K562 (cell line): ENCODE data around the gene DIPK1A. TPM values are rescaled to one million over a fixed set of nuclear protein-coding genes. Genes with fewer than 3 reads are reported as not detected.

ENCODE experiments used
- CGGBP1 ChIP-seq: fragments of 250-450 bp; sonication (Bioruptor Pico); IDR thresholded peaks from 2 replicates; pipeline ENCODE4 v1.9.0; 2021; ENCODE audit warnings: mild to moderate bottlenecking
- HDAC1 ChIP-seq, 2 experiments: fragments of 450-650 bp; IDR thresholded peaks; 2 replicates each; pipeline ENCODE4 v1.6.1; 2016 to 2017; ENCODE audit warnings: inconsistent platforms in 1 of 2, mild to moderate bottlenecking in 1 of 2, moderate library complexity in 1 of 2
- MAX ChIP-seq: sonication (generic); formaldehyde crosslinking; IDR thresholded peaks from 2 replicates; pipeline ENCODE4 v1.9.0; 2022; ENCODE audit warnings: mild to moderate bottlenecking, missing genetic modification reagents
- MEF2A ChIP-seq: IDR thresholded peaks from 2 replicates; pipeline ENCODE4 v1.6.1; 2011; ENCODE audit warnings: low read depth, mild to moderate bottlenecking, low read length, moderate library complexity; ENCODE audit not compliant: control insufficient read depth
- MYC ChIP-seq, 2 experiments: fragments of 250-450 bp in 1 of 2; sonication (Bioruptor Pico) in 1 of 2; IDR thresholded peaks; 2 replicates each; pipeline versions ENCODE4 v1.5.1 to v1.6.1; 2012 to 2021; ENCODE audit warnings: low read depth in 2 of 2, borderline replicate concordance in 1 of 2, improper control_type of control experiment in 1 of 2, low read length in 1 of 2, mild to moderate bottlenecking in 1 of 2, moderate library complexity in 1 of 2
- NFE2 ChIP-seq: IDR thresholded peaks from 2 replicates; pipeline ENCODE4 v1.6.1; 2014; ENCODE audit warnings: antibody characterized with exemption, low read depth
- PHF21A ChIP-seq: fragments of 450-650 bp; IDR thresholded peaks from 2 replicates; pipeline ENCODE4 v1.6.1; 2017; ENCODE audit warnings: low read depth, borderline replicate concordance
- SMARCA4 ChIP-seq: fragments of 450-650 bp; IDR thresholded peaks from 2 replicates; pipeline ENCODE4 v1.6.1; 2016
- SP1 ChIP-seq: sonication (generic); formaldehyde crosslinking; IDR thresholded peaks from 2 replicates; pipeline ENCODE4 v1.8.1; 2022; ENCODE audit warnings: mild to moderate bottlenecking, missing genetic modification reagents
- TAL1 ChIP-seq: fragments of 450-650 bp; IDR thresholded peaks from 2 replicates; pipeline ENCODE4 v1.6.1; 2016; ENCODE audit warnings: mild to moderate bottlenecking
- TRIM24 ChIP-seq, 2 experiments: fragments of 450-650 bp; IDR thresholded peaks; 2 replicates each; pipeline ENCODE4 v1.6.1; 2016
- polyA plus RNA-seq, 8 experiments: library from polyadenylated mRNA; depleted of rRNA in 4 of 8; stranded (reverse) in 5 of 8; unstranded in 3 of 8; fragments of >200 nt; fragmentation: Nextera tagmentation in 2 of 8; fragmentation: Illumina TruSeq in 1 of 8; extraction: Ambion mirVana in 2 of 8; extraction: Trizol in 1 of 8; gene quantifications; 2 replicates each; pipeline versions ENCODE4 v1.2.1 to v1.2.3, GENCODE V29; 2011 to 2014; ENCODE audit warnings: inconsistent platforms in 1 of 8, missing spikeins in 1 of 8
- total RNA-seq, 7 experiments: library from RNA; depleted of rRNA in 6 of 7; stranded (reverse); fragments of >200 nt in 6 of 7; fragmentation: Illumina TruSeq in 2 of 7; extraction: Trizol in 2 of 7; gene quantifications; 2 replicates each; pipeline versions ENCODE4 v1.2.1 to v1.2.3, GENCODE V29; 2011 to 2021; ENCODE audit warnings: low replicate concordance in 1 of 7

Gene DIPK1A
- total and polyA plus RNA-seq, 9 of the 15 experiments (the other 6 are each of a cell fraction or from before 2014, with no cell fraction given), result 0.54 to 2.5 (median 1.3) TPM

GRCh38 chr1:92957030-92957734 is 4.1 kb downstream of the DIPK1A start (continued):
- TF ChIP-seq TAL1 (peak; percentile 95), MAX (peak; percentile 54; the same call in 1 of the 2 replicates), SP1 (peak; percentile 48; the same call in 1 of the 2 replicates), NFE2 (peak; percentile 47), SMARCA4 (peak; percentile 92), MYC (IDR thresholded peaks at IDR 0.05; ENCODE audit: low read depth, low read length) (peak; percentile 67; the same call in 1 of the 2 replicates), MYC (CRISPR knock-in tag; IDR thresholded peaks at IDR 0.05; ENCODE audit: borderline replicate concordance, low read depth) (no peak), HDAC1 (IDR thresholded peaks at IDR 0.05) (peak; percentile 87 to 91), CGGBP1 (no peak), TRIM24 (IDR thresholded peaks at IDR 0.05) (peak; percentile 83 to 87; a peak in 3 of 4 replicates), MEF2A (peak; percentile 92), PHF21A (peak; percentile 47; the same call in 1 of the 2 replicates)
